ENCODE results near the gene DHX8.

DHX8 gene

DNA sequence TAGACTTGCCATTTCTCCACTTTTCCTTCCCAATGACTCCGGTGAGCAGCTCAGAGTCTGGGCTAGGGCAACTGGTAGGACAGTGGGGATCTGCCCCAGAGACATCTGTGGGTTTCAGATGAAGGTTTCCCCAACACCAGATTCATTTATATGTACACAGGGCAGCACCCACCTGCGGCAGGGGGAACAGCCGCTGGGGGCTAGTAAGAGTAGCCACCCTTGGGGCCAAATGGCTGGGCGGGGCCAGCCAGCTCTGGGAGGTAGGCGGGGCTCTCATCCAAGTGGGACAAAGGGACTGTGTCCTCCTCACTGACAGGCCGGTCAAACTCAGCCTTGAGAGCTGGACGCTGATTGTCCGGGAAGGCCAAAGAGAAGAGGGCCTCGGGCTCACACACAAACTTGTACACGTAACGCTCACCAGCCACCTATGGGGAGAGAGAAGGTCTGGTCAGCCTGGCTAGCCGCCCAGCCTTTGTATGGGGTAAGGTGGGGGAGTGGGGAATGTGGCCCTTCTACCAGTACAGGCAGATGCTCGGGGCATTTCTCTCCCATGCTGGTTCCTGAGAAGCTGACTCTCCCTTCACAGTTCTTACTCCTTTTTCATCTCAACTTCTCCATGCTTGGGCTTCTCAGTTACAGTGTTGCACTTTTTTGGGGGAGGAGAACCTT is 44.7 kb downstream of the DHX8 start:
- no peak for DNase-seq

DNA sequence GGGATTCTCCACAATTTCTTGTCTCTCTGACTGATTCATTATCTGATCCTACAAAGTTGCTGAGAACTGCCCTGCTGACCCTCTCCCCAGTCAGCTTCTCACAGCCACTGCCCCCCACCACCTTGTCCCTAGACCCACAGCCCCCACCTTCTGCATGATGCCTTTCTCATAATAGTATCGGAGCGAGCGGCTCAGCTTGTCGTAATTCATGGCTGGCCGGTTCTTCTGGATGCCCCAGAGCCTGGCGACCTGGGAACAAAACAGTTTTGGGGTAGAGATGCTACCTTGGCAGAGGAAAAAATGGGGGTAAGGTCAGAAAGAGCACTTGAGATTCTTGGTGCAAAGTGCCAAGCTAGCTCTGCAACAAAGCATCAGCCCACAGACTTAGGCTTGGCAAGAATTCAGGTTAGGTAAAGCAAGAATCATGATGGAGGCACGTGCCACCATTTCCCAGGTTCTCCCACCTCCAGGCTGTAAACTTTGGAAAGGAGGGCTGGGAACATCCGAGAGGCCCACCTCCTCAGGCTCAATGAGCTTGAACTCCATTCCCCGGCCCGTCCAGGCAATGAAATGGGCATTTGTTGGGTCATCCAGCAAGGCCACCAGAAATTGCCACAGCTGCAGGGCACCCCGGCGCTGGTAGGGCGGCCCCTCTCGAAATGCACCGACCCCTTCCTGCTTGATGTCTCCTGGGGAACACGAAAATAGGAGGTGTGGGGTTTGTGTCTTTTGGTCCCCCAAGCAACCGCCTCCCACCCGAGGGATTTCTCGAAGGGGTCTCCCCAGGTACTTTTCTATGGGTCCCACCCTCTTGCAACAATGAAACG is 45.4 kb downstream of the DHX8 start:
- DNase-seq, result no peak

DNA sequence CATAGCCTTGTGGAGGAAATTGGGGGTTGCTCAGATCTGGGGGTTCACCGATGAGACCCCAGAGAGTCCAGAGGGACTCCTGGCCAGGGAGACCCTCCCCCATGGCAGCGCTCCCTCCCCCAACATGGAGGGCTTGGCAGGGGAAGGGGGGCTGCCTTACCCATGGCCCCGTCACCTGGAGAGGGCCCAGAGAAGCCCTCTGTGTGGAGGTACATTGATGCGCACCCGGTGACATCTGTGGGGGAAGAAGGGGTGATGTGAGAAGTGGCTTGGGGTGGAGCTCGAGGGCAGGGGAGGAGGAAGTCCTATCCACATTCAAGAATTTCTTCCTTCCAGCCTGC is 46.1 kb downstream of the DHX8 start:
- DNase-seq, result no peak

DNA sequence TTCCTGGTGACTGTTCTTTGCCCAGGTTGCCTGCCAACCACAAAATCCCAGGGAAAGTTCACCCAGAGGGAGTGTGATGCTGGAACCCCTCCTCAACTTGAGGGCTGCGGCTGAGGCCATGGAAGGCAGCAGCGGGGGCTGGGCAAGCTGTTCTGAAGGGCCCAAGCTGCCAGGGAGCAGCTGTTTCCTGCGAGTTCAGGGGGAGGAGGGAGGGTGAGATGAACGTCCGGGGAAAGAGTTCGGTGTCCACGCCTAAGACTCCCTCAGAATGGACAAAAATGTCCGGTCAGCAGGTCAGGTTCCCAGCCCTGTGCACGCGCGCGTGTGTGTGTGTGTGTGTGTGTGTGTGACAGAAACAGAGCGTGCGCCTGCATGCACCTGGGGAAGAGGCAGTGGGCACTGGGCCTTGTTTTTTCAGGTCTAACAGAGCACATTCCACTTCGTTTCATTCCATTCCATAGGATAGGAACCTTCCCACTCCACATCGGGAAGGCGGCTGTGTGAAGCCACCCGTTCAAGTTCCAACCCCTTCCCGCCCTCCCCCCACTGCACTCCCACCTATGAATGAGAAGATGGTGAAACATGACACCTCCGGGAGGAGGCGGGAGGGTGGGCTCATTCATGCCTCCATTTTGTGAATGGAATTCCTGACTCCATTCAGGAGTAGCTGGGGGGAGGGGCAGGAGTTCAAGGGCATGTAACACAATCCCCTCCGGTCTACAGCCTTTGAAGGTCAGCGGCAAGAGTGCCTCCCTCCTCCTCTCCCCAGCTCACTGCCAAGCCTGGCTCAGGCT is 46.7 kb downstream of the DHX8 start:
- DNase-seq, result peak; percentile 96

DNA sequence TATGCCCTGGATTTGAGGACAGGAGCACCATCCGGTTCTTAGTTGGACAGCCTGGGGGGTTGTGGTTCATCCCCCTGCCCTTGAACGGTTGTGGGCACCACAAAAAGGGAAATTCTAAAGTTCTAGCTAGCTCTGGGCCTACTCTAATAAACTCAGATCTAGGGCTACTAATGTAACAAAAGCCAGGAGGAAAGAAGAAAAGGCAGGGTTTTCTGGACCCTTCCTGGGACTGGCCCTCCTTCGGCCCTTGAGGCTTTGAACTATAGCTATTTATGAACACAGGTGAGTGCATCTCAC is 47.3 kb downstream of the DHX8 start:
- DNase-seq, result no peak

DNA sequence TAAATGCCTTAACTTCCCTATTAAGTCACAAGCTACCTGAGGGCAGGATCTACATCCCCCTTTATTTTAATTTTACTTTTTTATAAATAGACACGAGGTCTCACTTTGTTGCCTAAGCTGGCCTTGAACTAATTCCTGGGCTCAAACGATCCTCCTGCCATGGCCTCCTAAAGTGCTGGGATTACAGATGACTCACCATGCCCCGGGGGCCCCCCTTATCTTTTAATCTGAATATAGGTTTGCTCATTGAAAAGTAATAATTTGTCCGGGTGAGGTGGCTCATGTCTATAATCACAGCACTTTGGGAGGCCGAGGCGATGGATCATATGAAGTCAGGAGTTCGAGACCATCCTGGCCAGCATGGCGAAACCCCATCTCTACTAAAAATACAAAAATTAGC is 48.2 kb downstream of the DHX8 start:
- no peak for DNase-seq

DNA sequence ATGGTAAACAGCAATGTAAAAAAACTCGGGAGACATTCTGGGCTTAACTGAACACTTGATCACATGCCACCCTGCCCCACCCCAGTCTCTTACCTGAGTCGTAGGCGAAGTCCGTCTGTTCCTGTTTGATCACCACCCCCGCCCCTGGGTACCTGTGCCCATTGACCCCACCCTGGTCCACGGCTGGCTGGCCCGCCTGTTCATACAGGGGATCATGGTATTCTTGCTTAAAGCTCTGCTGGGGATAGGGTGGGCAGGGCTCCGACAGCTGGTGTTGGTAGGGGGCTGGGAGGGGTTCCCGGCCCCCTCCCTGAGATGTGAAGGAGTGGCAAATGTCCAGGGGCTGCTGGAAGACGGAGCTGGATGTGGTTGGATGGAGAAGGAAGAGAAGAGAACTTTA is 48.8 kb downstream of the DHX8 start:
- DNase-seq, result no peak

DNA sequence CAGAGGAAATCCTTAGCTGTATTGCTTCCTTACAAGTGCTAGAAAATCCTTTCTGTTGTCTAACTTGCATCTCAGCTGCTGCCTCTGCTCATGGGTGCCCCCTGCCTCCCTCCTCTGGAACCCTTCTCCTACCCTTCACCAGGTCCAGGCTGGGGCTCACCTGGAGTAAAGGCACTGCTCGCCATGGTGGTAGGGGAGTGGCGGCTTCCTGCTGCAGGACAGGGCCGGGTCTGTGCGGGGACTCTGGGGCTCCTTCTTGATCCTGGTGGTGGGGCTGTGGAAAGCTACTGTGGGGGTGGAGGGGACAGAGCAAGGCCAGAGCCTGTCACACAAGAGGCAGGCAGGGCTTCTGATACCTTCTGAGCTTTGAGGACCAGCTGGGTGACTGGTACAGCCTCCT is 49.9 kb downstream of the DHX8 start:
- no peak for DNase-seq

DNA sequence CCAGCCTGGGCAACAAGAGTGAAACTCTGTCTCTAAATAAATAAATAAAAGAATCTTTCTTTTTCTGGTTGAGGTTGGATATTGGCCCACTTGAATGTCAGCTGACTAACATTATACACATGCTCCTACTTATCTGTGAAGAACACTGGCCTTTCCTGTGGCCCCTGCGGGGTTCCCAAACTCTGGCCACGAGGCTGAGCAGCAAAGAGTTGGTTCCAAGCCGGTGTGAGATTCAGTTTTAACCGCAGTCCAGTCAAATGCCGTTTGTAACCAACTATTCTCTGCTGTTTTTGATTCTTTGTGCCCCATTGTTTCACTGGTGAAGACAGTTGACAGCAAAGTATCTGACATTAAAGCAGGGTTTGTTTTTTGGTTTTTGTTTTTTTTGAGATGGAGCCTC is 51.1 kb downstream of the DHX8 start:
- no peak for DNase-seq

DNA sequence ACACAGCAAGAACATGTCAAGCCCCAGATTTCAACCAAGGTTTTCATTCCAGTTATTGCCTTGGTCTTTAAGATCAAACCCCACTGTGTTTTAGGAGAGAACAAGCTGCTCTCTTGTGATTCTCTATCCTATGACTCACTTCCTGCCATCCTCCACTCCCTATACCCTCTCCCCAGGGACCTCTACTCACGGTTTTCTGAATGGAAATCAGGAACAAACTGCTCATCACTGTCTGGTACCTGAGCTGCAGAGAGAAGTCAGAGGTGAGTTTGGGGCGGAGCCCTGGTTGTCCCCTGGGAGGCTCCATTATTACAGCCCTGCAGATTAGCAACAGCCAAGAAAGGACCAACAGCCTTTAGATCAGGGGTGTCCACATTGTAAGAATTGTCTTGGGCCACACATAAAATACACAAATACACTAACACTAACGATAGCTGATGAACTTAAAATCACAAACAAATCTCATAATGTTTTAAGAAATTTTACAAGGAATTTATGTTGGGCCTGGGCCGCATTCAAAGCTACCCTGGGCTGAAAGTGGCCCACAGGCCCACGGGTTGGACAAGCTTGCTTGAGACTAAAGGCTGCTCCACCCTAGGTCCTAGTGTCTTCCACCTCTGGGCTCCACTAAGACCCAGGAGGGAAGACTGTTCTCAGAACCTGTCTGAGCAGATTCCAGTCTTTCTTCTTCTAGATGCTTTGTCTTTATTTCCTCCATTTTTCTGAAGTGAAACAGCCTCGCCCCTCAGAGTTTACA is 52.6 kb downstream of the DHX8 start:
- no peak for DNase-seq

DNA sequence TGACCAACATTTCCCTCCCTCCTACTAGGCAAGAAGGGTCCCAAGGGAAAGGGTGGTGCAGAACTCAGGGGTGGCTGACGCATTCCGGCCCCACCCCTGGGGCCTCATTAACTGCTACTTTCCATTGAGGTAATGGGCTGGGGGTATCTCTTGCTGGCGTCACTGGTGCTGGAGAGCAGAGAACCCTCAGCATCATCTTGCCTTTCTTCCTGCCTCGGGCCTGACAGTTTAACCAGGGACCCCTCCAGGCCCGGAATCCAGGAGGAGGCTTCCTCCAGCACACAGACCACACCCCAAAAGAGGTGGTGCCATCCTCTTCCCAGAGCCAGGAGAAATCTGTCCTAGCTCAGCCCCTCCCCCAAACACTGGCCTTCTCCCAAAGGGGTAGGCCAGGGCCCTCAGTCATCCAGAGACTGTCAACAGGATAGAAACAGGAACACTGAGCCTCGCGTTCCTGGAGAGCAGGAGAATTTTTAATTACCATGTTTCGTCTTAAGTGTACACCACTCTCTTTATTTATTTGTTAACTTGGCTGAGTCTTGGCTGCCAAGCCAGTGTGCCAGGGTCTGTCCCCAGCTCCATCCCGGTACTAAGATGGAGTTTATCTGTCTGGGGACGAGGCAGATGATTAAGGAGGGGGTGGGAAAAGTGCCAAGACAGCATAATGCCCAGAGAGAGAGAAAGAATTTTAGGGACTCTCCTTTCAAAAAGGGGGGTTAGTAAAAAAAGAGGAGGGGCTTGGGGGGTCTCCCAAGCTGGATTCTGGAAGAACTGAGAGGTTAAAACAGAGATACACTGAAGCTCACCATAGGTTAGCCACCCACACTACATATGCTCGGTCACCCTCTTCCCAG is 57.3 kb downstream of the DHX8 start:
- DNase-seq, result no peak

DNA sequence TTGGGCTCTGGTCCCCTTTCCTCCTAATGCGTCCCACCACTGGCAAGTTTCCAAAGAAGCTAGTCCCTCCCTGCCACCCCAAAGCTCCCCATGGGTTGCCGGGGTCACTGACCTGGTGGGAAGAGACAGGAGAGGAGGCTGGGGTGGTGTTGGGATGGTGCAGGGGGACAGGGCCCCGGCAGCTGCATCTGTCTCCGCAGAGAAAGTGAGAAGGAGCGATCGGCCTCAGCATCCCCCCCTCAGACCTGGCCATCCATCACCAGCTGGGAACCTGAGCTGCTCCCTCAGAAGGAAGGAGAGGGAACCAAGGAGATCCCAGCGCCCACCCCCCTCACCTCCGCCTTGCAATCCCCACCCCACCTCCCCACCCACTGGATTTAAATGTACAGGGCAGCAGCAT is 59.1 kb downstream of the DHX8 start:
- no peak for DNase-seq

DNA sequence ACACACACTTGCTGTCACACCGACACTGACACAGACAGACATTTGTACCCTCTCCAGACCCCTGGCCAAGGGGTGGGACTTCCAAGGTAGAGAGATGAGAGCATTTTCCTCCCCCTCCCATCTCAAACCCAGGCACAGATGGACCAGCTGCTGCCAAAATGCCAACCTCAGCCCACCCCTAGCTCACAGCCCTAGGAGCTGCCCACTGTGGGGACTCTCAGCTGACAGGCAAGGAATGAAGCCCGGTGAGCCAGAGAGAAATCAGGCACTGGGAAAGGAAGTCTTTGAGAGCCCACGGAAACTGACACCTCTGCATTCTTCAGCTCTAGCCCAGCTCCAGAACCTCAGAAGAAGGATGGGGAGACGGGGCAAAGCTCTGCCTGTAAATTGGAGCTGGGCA is 59.5 kb downstream of the DHX8 start:
- DNase-seq, result no peak

DNA sequence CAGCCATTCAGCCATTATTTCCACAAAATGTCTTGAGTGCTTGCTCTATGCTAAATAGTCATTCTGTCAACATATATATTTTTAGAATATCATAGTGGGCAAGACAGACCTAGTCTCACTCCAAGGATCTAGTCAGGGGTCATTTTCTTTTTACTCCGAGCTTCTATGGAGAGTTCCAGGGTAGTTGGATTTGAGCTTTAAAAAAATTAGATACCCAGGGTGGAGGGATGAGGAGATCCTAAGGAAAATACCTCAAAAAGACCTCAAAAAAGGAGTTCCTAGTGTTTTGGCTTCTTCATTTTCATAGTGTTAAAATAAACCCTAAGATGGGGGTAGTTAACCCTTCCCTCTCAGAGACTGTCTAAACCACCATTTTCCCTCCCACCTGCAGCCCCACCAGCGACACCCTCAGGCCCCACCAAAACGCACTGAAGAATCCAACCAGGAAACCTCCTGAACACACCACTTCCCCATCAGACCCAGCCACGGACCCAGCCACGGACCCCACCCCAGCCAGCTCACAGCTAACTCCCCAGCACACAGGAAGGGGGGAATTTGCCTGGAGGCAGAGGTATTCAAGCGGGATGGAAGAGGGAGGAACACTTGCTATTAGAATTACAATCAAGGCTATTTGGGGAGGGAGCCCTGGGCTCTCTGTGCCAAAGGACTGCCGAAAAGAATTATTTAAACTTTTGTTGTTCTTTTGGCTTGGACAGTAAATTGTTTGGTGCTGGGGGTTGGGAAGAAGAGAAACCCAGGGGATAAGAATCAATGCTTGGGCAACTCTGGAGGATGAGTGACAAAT is 60.2 kb downstream of the DHX8 start:
- DNase-seq, result no peak

DNA sequence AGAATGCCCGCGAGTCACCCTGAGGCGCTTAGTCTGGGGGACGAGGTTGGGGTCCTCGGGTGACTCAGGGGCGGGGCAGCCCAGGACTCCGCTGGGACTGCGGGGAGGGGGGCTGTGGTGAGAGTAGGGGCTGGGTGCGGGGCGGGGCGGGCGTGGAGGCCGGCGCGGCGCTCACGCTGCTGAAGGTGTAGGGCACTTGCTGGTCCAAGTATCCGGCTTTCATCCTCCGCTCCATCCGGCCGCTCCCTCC is 61.5 kb downstream of the DHX8 start:
- no peak for DNase-seq

DNA sequence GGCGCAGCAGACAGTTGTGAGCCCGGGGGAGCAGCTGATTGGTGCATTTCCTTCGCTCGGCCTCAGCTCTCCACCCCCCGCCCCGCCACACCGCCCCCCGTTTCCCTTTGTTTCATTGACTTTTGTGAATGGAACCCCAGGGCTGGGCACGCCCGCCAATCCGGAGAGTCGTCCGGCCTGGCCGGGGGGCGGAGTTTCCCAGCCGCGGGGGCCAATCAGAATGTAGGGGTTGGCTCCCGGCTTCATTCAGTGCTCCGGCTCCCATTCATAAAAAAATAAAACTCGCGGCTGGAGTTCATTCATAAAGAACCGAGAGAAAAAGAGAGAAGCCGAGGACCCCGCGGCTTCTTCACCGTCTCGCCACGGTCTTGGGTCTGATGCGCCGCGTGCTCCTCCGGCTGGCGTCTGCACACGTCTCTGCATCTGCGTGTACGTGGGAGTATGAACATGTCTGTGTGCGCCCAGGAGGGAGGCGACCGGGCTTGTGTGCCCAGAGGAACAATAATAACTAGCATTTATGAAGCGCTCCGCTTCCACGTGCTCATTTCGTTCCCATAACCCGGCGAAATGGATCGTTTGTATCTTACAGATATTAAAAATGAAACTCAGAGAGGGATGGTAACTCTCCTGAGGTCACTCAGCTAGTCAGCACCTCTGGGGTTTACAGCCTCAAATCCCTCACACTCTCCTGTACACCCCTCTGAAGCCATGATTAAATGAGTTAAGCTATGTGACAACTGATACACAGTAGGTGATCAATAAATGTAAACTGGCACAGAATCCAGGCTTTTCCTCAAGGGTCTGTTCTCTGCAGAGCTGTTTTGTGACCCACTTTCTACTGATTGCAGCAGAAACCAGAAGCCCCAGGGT is 62.8 kb downstream of the DHX8 start, which contains the start of gene ETV4:
ETV4 (minus strand) TSS at position 22 of the 870 bp plus-strand sequence. CDS start 723 bp downstream, outside the sequence.
- peak; percentile 60 for DNase-seq

DNA sequence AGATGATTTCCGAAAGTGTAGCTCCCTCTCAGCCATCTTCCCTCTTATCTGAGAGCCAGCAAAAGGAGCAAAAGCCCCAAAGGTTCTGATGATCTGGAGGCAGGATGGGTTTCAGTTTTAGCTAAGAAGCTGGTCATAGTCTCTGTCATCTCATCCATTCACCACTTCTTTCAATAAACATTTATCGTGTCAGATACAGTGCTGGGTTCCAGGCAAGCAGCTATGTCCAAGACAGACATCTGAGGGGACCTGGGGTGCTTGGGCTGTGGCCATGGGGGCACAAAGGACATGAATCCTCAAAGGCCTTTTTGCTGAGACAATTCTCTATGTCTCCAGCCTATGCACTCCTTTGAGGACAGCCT is 63.4 kb downstream of the DHX8 start:
- no peak for DNase-seq

DNA sequence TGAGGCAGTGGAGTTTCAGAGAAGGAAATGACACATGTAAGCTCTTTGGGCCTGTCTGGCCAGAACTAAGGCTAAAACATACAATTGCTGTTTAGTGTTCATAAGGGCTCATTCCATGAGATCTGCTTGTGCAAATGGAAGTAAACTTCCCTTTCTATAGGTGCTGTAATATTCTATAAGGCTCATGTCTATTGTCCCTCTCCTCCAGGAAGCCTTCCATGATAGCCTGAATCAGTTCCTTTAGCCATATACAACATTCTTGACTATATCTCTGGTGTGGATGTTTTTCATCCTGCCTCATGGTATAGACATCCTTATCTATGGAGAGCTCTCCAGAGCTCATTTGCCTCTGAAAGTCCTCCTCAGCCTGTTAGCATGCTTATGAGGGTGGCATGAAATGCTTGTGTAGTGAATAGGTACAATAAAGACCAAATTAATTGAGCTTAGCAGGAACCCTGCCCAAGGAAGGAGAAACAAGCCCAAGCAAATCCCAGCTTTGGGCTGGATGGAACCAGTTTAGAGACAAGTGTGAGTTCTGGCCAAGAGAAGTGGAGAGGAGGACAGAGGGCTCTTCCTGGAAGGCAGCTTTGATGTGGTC is 64.0 kb downstream of the DHX8 start:
- no peak for DNase-seq

DNA sequence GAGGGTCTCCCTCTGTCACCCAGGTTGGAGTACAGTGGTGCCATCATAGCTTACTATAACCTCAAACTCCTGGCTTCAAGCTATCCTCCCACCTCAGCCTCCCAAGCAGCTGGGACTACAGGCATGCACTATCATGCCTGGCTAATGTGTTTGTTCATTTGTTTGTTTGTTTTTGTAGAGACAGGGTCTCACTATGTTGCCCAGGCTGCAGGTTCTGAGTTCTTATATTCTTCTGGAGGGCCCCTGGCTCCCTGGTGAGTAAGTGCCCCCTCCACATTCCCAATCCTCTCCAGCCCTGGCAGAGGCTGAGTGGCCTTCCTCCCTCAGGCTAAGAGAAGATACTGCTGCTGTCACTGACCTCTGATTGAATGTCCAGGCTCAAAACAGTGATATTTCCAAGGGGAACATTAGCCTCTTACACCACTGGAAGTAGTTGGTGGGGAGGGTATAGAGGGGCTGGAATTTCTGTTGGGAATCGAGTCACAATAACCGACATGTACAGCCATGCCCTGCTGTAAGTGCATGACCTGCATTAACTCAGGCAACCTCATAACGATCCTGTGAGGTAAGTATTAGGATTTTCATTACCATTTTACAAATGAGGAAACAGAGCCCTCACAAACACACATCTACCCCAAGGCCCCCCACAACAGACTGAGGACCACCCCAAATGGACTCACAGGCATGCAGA is 65.1 kb downstream of the DHX8 start:
- no peak for DNase-seq

DNA sequence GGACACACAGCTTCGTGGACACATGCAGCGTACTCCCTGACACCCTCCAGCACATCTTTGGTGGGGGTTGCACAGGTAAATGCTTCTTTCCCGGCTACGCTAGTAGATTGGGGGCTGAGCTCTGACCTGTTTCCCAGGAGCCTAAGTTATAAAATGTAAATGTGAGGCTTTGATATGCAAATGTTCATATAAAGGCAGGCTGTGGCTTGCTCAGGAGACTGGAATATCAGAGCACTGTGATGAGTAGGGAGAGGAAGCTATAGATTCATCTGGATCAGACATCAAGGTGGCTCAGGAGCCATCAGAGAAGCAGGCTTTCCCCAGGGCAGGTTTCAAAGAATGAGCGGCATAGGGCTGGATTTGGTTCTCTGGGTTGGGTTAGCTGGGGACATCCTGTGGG is 65.7 kb downstream of the DHX8 start:
- no peak for DNase-seq

Measured in NCI-H2029 (cell line).